ENCODE data around the gene TGM1.

The TGM1 gene

GRCh38 chr14:24269910-24270536 is 7.0 kb upstream of the TGM1 start:
- DNase-seq, result no peak

- DNase-seq, result no peak
These were observed 6.4 kb upstream of the TGM1 start for GRCh38 chr14:24269368-24269767.

GRCh38 chr14:24268225-24268624 is 5.2 kb upstream of the TGM1 start:
- DNase-seq, result no peak

GRCh38 chr14:24267516-24267915 is 4.5 kb upstream of the TGM1 start:
- no peak for DNase-seq

DNA sequence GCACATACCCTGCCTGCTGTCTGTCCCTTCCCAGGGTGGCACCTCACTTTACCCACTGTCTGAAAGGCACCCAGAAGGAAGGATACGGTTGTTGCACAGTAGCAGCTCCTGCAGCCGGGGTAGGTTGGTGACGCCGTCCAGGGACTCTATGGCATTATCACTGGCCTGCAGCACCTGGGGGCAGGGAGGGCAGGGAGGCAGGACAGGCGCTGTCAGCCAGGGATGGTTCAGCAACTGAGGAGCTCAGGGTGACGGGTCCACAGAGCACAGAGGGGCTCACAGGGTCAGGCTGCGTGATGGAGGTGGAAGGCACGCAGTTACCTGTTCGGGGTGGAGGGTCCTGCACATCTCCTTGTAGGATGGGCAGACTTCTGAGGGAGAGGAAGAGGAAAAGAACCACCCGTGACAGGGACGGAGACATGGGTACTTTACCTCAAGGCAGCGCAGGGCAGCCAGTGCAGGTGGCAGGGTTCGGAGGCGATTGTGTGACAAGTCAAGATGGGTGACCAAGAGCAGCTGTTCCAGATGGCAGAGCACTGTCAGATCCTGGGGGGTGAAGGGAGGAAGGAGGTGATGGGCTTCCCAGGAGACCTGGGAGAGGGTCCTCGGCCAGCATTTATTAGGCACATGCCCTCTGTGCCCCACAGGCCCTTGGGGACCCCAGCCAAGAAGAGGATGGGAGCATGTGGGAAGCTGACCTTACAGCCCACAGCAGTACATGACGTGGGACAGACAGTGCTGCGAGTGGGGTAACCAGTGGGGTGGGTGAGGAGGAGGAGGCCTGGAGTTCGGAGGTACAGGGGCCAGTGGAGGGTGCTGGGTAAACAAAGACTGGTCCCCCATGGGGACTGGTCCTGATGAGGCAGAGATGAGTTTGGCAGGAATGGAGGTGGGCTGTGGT is 3.6 kb upstream of the TGM1 start:
- no peak for DNase-seq

DNA sequence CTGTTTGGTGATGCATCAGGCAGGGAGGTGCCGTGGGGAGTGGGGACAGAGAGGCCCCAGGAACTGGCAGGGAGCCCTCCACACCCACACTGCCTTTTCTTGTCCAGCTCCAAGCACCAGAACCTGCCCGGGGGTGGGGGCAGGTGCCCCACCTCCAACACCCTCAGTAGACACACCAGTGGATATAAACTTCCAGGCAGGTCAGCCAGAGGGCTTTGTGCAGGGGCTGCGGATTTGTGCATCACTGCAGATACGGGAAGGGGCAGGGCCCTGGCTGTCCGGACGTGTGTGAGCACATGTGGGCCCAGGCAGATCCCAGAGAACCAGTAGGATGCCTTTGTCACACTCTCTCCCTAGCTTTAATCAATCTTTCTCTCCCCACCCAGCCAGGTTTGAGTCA is 1.3 kb upstream of the TGM1 start:
- DNase-seq, result no peak

DNA sequence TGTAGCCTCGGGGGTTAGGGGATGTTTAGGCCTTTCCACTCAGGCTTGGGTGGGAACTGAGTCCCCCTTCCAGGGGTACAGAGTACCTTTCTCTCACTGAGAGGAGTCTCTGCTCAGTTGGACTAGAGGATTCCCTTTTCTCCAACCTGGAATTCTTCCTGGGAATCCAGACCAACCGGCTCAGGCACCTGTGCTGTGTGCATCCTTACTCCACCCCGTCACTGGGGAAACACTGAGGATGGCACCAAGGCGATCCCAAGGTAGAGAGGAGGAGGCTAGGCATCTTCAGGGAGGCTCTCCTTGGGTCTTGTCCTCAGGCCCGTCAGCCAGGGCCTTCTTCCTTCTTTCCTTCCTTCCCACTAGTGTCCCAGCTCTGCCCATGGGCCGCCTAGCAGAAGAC is 871 bp upstream of the TGM1 start:
- DNase-seq, result no peak

DNA sequence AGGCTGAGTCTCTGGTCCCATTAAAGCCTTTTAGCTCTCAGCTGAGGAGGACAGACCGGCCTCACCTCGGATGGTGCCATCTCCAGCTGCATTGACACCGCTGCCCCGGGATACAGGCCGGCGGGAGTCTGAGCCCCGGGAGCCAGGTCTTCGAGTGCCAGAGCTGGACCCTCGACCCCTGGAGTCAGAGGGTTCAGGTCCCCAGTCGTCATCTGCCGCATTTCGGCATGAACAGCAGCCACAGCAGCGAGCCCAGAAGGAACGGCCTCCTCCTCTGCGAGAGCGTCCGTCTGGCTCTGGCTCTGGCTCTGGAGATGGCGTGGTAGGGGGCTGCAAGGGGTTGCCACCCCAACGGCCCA is 1.0 kb downstream of the TGM1 start:
- DNase-seq, result no peak

DNA sequence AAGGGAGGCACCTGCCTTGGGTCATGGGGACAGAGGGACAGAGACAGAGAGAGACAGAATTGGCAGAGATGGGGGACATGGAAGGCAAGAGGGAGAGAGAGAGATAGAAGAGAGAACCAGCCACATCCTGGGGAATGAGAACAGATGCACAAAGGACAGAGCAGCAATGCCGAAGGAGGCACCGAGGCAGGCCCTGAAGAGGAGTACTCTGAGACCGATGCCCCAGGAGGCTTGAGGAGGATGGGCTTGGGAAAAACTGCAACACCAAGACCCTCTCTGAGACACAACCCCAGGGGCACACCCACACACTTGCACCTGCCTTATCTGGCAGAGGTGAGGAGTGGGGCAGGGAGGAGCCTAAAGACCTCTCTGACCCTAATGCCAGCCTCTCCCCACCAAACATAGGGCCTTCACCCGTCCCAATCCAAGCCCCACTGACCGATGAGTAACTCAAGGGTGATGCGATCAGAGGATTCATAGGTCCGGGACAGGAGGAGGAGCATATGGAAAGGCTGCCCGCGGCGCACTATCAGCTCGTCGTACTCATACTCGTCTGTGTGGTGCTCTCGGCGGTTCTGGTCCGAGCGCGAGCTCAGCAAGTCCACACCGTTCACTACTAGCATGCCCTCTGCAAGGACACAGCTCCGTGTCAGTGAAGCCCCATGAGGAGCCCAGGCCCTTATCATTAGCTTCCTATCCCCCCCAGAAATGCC is 1.6 kb downstream of the TGM1 start:
- DNase-seq, result no peak

GRCh38 chr14:24260780-24261157 is 2.2 kb downstream of the TGM1 start:
- no peak for DNase-seq

DNA sequence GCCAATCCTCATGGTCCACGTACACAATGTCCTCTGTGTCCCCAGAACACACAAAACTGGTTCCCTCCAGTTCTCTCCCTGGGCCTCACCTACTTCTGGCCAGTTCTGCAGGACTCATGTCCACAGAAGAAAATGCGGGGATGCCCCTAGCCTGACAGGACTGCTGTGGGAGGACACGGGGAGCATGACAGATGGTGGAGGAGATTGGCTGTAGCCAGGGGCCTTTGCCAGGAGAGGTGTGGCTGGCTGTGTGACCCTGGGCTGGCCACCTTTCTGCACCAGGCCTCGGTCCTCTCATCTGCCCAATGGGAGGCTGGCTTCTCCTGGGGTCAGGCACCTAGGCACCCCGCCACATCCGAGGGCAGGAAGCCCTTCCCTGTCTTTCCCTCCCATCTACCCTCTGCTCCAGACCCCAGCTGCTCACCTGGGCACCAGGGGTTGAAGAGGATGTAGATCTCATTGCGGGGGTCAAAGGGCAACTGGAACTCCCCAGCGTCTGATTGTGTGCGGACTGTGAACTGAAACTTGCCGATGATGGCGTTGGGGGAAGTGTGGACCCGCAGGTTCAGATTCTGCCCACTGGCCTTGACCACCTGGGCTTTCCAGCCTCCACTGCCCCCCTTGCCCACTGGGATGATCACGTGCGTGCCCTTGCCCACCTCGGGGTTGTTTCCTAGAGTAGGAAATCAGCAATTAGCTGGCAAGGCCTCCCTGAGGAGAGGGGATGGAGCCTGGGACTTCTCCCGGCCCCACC is 2.8 kb downstream of the TGM1 start:
- DNase-seq, result no peak

- no peak for DNase-seq
These were observed 3.5 kb downstream of the TGM1 start for GRCh38 chr14:24259282-24260025.

GRCh38 chr14:24258548-24259265 is 4.3 kb downstream of the TGM1 start:
- no peak for DNase-seq

- DNase-seq, result no peak
These were observed 4.9 kb downstream of the TGM1 start for GRCh38 chr14:24258119-24258518.

- no peak for DNase-seq
These were observed 6.0 kb downstream of the TGM1 start for GRCh38 chr14:24256960-24257359.

- no peak for DNase-seq
These were observed 6.9 kb downstream of the TGM1 start for GRCh38 chr14:24255931-24256711.

DNA sequence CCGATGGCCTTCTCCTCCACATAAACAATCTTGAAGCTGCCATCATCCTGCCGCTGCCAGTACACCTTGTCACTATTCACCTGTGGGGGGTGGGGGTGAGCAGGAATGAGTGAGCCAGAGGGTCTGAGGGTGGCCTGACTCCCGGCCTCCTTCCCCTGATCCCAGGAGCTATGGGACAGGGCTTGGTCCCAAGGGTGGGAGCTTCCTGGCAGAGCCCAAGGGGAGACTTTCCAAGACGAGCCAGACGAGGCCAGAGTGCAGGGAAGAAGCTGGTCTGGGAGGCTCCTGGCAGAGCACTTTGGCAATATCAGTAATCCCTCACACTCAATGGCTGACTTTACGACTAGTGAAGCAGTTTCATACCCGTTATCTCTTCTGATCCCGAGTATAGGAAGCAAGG is 7.5 kb downstream of the TGM1 start:
- no peak for DNase-seq

DNA sequence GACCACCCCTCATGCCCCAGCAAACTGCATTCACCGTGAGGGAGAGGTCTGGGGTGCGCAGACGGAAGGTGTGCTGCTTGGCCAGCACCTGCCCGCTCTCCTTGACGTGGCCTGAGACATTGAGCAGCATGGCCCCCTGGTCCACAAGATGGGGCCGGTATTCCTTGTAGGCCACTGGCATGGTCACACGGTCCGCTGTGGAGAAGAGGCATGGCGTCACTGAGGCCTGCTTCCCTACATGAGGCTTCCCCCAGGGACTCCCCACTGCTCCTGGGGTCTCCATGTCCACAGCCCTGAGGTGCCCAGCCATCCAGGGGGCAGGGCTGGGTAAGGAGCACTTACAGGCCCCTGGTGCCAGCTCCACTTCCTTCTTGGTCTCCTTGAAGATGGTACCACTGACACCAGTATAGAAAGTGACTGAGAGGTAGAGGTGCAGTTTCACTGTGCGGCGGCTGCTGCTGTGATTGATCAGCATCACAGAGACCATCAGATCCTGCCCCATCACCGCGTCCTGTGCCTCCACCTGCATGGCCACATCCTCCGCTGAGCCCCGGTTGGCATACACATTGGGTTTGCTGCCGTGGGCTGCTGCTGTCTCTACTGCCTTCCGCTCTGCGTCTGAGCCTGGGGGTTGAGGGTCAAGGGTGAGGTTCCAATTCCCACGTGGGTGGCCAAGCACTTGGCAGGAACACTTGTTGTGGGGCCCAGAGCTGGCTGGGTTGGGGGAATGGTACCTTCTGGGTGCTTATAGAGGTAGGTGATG is 8.2 kb downstream of the TGM1 start:
- no peak for DNase-seq

DNA sequence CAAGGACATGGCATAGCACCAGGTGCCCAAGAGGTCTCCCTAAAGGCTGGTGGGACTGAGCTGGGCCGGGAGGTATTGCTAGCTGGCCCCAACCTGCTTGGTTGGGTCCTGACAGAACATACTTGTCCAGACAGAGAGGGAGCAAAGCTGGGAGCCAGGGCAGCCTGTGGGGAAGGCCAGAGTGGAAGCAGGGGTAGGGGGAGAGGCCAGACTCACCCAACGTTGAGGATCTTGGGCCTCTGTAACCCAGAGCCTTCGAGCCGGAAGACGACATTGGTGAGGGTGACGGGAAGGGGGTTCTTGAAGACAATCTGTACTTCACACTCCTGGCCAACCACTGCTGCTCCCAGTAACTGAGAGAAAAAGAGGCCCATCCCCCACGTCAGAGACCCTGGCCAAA is 9.0 kb downstream of the TGM1 start:
- DNase-seq, result no peak

Measured in NCI-H2227 treated with DMSO at 0.1 percent for 48 hours (cell line).